Measurements from ENCODE around the gene CYS1.

CYS1 gene

GRCh38 chr2:10043256-10043905 is 36.8 kb downstream of the CYS1 start, which contains the start of gene KLF11:
KLF11 (plus strand) TSS chr2:10043550; CDS start chr2:10043717, 167 bp downstream.
- peak within 1 kb of the TSS; percentile 77 for H3K27ac ChIP-seq
- no peak for TF ChIP-seq CTCF (conservative IDR thresholded peaks at IDR 0.05)

DNA sequence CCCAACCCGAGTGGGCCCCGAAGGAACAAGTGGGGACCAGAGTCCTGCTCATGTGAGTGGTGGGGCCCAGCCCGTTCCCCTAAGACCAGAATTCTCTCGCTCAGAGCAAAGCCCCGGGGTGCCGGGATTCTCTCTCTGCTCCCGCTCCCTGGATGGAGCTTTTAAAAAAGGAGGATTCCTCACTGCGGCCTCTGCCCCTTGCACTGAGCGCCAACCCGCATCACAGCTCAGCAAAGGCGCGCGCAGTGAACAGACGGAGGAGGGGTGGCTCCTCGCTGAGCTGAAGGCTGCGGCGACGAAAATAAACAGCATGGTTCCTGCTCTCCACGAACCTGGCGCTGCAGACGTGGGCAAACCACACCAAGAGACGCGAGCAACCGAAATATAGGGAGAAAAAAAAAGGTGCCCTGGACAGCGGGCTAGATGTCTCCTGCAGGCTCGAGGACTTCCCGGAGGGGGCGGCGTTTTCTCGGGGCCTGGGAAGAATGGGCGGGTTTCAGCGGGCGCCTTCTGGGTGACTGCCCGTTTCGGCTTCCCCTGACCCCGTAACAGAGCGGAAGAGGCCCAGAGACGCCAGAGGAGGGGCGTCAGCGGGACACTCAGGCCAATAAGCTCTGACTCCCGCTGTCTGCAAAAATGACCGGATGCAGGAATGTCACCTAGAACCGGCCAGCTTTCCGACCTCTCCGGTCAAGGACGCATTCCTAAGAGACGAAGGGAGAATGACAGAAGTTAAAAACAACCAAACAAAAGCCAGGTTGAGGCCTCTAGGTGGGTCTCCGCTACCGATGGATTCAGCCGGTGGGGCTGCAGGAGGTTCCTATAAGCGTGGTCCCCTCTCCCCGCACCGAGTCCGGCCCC is 37.7 kb downstream of the CYS1 start:
- no peak overlapping the region for H3K27ac ChIP-seq
- no peak for TF ChIP-seq CTCF (conservative IDR thresholded peaks at IDR 0.05)

DNA sequence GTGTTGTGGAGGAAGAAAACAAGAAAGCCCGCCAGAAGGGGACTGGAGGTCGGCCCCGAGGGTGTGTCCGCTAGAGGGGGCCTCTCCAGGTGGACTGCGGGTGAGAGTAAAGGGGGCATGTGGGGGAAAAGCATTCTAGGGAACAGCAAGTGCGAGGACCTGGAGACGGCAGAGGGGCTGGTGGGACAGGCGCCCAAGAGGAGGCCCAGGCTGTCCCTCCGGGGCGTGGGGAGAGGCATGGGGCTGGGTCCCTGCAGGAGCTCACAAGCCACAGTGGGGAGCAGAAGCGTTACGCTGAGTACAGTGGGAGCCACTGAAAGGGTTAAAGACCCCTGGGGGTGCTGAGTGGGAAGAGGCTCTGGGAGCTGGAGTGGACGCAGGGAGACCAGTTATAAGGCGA is 38.5 kb downstream of the CYS1 start:
- no peak for TF ChIP-seq CTCF (conservative IDR thresholded peaks at IDR 0.05)
- H3K27ac ChIP-seq = no peak overlapping the region

DNA sequence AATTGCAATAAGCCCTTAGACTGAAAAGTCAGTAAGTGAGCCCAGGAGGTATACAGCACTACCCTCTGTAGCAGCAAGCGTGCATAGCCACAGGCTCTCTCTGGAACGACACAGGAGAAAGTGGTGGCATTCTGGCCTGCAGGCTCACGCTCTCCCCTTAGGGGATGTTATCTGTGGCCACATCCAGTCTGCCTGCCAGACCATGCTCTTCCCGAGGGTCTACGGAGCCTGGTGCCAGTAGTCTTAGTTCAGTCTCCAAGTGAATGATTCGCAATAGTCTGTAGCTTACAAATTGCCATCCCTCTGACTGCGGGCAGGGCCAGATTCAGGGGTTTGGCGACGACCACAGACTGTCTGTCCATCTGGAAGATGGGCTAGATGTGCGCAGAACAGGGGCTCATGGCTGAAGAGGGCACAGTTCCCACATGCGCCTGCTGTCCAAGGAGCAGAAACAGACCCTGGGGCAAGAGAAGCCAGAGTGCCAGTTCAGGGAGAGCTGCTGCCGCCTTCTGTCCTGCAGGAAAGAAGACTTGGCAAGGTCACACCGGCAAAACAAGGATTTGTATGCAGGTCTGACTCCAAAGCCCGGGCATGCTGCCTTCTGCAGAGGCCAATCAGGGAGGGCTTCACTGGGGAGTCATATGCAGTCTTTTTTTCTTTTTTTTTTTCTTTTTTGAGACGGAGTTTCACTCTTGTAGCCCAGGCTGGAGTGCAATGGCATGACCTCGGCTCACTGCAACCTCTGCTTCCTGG is 40.4 kb downstream of the CYS1 start:
- no peak for TF ChIP-seq CTCF (conservative IDR thresholded peaks at IDR 0.05)
- no peak overlapping the region for H3K27ac ChIP-seq

- H3K27ac ChIP-seq = no peak overlapping the region
- no peak for TF ChIP-seq CTCF (conservative IDR thresholded peaks at IDR 0.05)
Observed at GRCh38 chr2:10038716-10039115, 41.5 kb downstream of the CYS1 start.

DNA sequence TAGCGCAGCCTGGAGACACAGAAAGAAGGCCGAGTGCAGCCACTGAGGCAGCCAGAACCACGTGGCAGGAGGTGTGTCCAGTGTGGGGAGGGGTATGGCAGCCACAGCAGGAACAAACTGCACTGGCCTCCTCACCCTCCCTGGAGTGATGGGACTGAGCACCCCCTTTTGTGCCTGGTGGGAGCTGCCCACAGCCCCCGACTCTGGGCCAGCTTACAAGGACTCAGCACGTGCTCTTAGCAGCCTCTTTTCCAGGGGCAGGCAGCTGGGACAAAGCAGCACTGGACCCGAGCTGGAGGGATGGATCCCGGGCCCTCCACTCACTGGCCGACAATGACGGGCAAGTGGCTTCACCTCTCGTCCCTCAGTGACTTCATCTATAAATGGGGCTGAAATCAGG is 42.1 kb downstream of the CYS1 start:
- TF ChIP-seq CTCF (conservative IDR thresholded peaks at IDR 0.05) = no peak
- no peak overlapping the region for H3K27ac ChIP-seq
